Measurements from ENCODE around the gene HYDIN.
A peak's percentile ranks its signal among the peaks of the same experiment; 100 is the strongest.

HYDIN gene

GRCh38 chr16:70784692-70785555 lies 445.6 kb downstream of the HYDIN start:
- DNase-seq: no peak

DNA sequence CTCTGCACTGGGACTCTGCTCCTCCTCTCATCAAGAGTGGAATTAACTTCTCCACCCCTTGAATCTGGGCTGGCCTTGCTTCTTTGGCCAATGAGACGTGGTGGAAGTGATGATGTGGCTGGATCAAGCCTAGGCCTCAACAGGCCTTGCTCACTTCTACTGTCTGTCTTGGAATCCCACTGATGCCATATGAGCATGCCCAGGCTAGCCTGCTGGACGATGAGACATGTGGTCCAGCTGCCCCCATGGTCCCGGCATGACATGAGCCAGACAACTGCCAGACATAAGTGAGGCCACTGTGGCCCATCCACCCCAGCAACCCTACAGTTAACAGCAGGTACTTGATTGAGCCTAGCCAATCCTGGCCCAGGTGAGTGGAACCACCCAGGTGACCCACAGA lies 448.3 kb downstream of the HYDIN start:
- DNase-seq: no peak

- no peak for DNase-seq
Measured at GRCh38 chr16:70781800-70782199, 448.7 kb downstream of the HYDIN start.

- DNase-seq: no peak
Measured at GRCh38 chr16:70780546-70780945, 450.0 kb downstream of the HYDIN start.

- no peak for DNase-seq
Measured at GRCh38 chr16:70779361-70779760, 451.2 kb downstream of the HYDIN start.

DNA sequence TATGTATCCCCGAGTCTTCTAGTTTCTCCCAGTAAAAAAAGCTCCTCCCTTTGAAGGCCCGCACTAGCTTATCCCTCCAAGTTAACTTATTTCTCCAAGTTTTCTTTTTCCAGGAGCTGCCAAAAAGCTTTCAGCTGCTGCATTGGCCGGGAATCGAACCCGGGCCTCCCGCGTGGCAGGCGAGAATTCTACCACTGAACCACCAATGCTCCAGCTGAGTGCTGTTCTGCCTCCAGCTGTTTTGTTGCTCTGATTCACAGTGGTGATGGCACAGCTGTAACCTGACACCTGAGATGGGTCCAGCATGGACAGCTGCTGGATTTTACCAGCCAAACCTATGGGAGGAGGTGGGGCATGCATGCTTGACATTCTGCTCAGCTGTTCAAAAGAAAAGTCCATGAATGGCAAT lies 451.6 kb downstream of the HYDIN start:
- peak; percentile 92 for DNase-seq

DNA sequence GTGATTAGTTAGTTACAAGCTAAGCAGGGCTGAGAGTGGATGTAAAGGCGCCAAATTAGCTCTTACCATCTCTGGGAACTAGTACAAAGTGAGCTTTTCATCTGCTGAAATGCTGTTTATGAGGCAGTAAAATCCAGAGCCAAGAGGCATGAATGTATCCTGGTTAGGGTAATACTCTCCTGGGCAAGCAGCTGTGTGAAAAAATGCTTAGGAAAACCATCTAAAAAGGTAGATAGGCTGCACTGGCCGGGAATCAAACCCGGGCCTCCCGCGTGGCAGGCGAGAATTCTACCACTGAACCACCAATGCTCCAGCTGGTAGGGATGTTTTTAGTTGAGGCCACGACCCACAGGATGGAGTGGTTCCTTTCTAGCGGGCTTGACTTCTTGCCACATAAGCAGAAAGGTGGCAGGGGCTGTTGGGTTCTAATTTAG lies 452.5 kb downstream of the HYDIN start:
- DNase-seq: peak; percentile 55

DNA sequence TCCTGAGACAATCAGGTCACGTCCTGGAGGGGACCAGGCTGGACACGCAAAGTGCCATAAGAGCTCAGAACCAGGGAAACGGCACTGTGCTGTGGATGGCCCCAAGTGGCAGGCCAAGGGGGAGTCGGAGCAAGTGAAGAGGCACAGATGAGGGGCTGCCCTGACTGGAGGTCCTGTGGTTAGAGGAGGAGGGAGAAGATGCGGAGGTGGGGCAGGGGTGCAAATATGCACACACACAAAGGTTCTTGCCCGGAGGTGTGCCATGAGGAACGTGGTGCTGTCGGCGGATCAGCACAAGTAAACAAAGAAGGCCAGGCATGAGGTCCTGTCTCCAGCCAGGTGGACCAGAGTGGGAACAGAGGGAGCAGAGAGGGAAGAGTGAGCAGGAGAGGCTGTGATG lies 453.0 kb downstream of the HYDIN start:
- DNase-seq: no peak

- DNase-seq: no peak
Measured at GRCh38 chr16:70775399-70775798, 455.1 kb downstream of the HYDIN start.

- DNase-seq: no peak
Measured at GRCh38 chr16:70774261-70774660, 456.3 kb downstream of the HYDIN start.

DNA sequence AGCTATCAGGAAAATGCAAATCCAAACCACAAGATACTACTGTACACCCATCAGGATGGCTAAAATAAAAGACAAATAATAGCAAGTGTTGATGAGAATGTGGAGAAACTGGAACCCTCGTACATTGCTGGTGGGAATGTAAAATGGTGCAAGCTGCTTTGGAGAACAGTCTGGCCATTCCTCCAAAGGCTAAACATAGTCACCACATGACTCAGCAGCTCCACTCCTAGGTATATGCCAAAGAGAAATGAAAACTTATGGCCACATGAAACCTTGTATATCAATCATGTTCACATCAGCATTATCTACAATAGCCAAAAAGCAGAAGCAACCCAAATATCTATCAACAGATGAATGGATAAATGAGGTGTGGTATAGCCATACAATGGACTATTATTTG lies 458.0 kb downstream of the HYDIN start:
- peak; percentile 41 for DNase-seq

DNA sequence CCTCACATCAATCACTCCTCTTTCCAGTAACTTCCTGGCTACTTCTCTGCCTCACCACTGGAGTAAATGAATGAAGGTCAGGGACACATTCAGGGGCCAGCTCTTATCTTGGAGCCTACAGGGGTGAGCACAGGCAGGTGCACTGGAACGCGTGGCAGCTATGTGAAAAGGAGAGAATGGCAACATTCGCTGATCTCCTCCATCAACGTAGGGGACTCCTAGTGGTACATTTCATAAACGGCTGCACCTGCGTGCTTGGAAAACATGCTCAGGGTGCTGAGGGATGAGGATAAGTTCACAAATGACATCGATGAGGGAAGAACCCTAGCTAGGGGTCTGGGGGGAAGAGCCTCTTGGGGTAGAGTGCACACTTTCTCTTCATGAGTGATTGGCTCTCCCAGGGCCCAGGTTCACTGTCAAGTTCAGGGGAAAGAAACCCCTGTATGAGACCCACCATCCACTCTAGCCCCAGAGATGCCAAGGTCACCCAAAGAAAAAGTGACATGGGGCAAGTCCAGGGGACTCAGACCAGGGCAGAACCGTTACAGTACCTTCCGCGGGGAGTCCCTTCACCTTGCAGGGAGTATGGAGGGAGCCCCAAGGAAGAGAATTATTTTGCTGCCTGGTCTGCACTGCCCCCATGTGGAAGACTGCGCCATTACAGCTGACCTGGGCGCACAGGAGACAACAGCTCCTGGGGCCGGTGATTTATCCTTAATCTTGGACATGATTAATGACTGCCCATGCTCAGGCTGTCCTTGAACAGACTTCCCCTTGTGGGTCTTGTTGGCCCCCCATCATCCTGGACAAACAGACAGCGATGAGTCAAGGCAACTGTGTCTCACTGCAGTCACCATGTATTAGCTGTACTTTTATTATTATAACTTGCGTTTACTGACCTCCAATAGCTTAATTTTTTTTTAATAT lies 459.6 kb downstream of the HYDIN start:
- DNase-seq: peak; percentile 60

DNA sequence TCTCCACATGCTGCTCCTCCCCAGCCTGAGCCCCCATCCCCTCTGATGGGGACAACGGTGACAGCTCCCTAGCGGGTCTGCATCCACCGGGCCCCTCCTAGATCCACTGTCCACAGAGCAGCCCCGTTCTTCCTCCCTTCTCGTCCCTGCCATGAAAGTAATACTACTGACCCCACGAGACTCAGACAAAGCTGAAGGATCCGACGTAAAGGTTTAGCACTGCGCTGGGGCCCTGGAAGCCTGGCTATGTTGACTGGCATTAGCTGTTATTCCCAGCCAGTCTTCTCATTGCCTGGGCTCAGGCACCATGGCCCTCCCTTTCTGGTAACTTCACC lies 460.3 kb downstream of the HYDIN start:
- no peak for DNase-seq

DNA sequence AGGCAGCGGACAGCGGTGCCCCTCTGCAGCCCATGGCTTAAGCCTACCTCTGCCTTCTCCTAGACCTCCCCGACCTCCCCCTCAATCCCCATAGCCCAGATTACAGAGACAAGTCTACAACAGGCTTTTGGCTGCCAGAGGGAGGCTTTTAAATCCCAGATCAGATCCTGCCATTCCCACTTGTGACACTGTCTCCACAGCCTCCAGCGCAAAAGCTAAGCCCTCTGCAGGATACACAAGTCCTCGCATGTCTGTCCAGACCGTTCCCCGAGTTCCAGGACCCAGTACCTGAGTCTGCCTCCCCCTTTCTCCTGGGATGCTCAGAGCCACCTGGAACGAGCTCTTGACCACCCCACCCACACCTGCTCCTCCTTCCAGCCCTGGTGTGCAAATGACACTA lies 460.8 kb downstream of the HYDIN start:
- no peak for DNase-seq

GRCh38 chr16:70769131-70769530 lies 461.4 kb downstream of the HYDIN start:
- no peak for DNase-seq

DNA sequence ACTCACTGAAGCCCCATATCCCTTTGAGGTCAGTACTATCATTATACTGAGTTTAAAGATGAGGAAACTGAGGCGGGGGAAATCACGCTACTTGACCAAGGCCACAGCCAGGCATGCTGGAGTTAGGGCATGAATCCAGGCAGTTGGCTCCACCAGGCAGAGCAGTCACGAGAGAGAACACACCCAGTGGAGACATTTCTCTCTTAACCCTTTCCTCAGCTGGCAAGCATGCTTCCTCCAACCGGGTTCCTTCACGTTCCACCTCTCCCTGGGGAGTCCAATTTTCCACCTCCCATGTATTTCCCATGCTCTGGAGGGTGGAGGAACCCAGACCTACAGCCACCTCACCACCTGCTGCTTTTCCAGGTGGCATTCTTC lies 462.3 kb downstream of the HYDIN start:
- DNase-seq: peak; percentile 39

DNA sequence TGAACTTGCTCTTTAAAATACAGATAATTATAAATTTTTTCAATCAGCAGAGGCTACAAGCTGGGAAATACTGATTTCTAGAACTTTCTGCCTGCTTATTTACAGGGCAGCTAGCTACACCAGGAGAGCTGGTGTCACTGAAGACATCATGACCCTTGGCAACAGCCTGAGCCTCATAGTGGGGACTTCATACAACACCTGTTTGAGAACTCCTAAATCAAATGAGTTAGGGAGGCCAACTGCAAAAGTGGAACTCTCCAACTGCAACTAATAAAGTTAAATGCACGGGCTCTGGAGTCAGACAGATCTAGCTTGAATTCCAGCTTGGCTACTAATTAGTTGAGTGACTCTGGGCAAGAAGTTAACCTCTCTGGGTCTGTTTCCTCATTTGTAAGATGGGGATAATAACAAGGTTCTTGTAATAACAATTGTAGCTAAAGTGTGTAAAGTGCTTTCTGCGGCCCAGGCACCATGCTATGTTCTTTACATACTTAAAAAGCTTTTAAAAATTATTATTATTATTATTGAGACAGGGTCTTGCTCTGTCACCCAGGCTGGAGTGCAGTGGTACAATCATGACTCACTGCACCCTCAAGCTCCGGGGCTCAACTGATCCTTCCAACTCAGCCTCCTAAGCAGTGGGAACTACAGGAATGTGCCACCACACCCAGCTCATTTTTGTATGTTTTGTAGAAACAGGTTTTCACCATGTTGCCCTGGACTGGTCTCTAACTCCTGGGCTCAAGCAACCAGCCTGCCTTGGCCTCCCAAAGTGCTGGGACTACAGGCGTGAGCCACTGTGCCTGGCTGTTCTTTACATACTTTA lies 462.9 kb downstream of the HYDIN start:
- DNase-seq: peak; percentile 69

DNA sequence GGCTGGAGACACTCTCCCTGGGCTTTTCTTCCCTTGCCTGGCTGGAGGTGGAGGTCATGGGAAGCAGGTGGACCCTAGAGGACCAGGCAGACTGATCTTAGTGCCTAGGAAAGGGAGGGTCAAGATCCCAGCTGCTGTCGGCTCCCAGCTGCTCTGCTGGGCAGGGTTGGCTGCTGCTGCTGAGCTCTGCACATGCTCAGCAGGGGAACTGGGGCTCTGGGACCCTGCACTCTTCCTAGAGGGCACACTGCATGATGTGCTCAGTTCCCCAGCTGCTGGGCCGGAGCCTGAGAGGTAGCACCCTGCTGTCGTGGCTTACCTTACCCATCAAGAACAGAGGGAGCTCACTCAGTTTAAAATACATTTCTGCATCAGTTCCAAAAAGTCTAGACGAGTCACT lies 463.9 kb downstream of the HYDIN start:
- no peak for DNase-seq

DNA sequence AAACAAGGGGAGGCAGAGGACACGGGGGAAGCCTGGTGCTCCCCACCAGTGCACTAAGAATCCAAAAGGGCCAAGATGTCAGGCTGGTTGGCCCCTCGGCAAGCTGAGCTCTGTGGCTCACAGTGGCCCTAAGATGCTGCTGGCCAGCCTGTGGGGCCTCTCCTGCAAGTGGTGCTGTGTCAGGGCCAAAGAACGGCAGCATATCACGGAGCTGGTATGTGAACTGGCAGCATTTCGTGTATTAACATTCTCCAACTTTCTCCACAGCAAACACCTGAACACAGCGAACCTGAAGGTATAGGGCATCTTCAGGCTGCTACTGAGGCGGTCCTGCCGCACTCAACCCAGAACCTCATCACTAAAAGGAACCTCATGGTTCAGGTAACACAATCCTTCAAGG lies 464.3 kb downstream of the HYDIN start:
- no peak for DNase-seq

- DNase-seq: no peak
Measured at GRCh38 chr16:70765491-70765890, 465.0 kb downstream of the HYDIN start.

- DNase-seq: no peak
Measured at GRCh38 chr16:70764632-70765031, 465.9 kb downstream of the HYDIN start.

DNA sequence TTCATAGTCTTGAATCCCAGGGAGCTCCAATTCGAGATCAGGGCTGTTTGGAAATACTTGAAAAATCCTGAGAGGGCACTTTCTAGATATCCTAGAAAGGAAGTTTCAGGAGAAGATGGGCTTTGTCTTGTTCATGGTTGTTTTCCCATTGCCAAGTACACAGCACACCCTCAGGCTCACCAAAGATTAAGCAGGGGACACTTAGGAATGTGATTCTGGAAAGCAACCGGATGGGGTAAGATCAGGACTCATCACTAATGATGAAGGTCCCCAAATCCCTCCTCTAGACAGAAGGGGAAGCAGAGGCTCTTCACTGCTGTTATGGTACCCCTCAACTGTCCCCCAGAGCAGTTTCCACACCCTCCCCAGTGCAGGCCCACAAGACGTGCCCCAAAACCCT lies 470.3 kb downstream of the HYDIN start:
- no peak for DNase-seq

DNA sequence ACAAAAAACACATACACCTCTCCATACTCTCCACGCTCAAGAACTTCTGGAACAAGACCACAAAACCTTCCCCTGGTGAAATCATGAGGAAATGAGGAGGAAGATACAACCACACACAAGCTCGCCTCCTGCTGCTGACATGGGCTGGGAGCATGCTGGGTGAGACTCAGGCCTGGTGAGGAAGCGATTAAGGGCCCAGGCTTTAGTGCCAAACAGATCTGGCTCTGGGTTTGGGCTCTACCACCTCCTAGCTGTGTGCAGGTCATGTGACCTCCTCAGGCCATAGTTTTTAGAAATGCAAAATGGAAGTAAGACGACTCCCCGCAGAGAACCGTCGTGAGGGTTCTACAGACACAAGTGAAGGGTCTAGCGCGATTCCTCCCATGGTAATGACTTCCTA lies 470.9 kb downstream of the HYDIN start:
- DNase-seq: no peak
